Measurements from ENCODE around the gene FCSK. TPM values are rescaled to one million over a fixed set of nuclear protein-coding genes. Genes with fewer than 3 reads are reported as not detected.

The FCSK gene
- total and polyA plus RNA-seq, 10 of the 15 experiments (the other 5 are each of a cell fraction or from before 2014, with no cell fraction given), result 0.60 to 17.6 (median 7.4) TPM

DNA sequence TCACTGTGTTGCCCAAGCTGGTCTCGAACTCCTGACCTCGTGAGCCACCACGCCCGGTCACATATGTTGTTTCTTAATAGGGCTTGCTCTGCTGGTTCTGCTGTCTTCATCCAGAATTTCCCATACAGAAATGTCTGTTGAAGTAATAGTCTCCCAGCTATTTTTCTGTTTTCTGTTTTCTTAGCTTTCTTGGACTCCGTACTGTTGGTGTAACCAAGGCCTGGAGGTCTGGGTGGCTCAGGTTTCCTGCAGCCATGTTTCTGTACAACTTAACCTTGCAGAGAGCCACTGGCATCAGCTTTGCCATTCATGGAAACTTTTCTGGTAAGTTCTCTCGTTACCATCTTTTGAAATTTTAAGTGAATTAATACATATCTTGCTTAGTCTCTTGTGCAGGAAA is 72.0 kb downstream of the FCSK start:
- ChIA-PET CTCF (interaction anchor here (0.6 to 1.1 kb wide), 3 partner anchors 12 to 128 kb away, joined by 3 to 4 read pairs (median 3); no protein-coding TSS in a partner anchor), POLR2A (interaction anchor here (0.6 to 2.4 kb wide), 2 partner anchors 50 to 67 kb away, joined by 5 to 10 read pairs; no protein-coding TSS in a partner anchor), RAD21 (ENCODE audit: unreplicated experiment) (interaction anchor here (0.5 to 4.1 kb wide), 5 partner anchors 17 to 1402 kb away, joined by 3 to 25 read pairs (median 9); no protein-coding TSS in a partner anchor), SMC1A (ENCODE audit: uncharacterized antibody, unreplicated experiment) (interaction anchor here (0.6 to 4.7 kb wide), 6 partner anchors 12 to 94 kb away, joined by 3 to 22 read pairs (median 3); partner anchors contain the start of gene ST3GAL2)
- no peak for TF ChIP-seq RAD21 (IDR thresholded peaks at IDR 0.05; ENCODE audit: insufficient read depth, low read depth, low read length)
- TF ChIP-seq FOXK2 (IDR thresholded peaks at IDR 0.05), result no peak
- no peak for TF ChIP-seq WRNIP1 (IDR thresholded peaks at IDR 0.05; ENCODE audit: borderline replicate concordance, low read depth, low read length)
- TF ChIP-seq BRCA1 (IDR thresholded peaks at IDR 0.05; ENCODE audit: low read depth, low read length), result no peak
- no peak for TF ChIP-seq IKZF2 (IDR thresholded peaks at IDR 0.05)
- TF ChIP-seq HCFC1 (IDR thresholded peaks at IDR 0.05; ENCODE audit: low read length), result no peak
- TF ChIP-seq, protein P1, sequence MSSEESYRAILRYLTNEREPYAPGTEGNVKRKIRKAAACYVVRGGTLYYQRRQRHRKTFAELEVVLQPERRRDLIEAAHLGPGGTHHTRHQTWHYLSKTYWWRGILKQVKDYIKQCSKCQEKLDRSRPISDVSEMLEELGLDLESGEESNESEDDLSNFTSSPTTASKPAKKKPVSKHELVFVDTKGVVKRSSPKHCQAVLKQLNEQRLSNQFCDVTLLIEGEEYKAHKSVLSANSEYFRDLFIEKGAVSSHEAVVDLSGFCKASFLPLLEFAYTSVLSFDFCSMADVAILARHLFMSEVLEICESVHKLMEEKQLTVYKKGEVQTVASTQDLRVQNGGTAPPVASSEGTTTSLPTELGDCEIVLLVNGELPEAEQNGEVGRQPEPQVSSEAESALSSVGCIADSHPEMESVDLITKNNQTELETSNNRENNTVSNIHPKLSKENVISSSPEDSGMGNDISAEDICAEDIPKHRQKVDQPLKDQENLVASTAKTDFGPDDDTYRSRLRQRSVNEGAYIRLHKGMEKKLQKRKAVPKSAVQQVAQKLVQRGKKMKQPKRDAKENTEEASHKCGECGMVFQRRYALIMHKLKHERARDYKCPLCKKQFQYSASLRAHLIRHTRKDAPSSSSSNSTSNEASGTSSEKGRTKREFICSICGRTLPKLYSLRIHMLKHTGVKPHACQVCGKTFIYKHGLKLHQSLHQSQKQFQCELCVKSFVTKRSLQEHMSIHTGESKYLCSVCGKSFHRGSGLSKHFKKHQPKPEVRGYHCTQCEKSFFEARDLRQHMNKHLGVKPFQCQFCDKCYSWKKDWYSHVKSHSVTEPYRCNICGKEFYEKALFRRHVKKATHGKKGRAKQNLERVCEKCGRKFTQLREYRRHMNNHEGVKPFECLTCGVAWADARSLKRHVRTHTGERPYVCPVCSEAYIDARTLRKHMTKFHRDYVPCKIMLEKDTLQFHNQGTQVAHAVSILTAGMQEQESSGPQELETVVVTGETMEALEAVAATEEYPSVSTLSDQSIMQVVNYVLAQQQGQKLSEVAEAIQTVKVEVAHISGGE (CRISPR knock-in tag; IDR thresholded peaks at IDR 0.05), result no peak
- TF ChIP-seq, protein P2, sequence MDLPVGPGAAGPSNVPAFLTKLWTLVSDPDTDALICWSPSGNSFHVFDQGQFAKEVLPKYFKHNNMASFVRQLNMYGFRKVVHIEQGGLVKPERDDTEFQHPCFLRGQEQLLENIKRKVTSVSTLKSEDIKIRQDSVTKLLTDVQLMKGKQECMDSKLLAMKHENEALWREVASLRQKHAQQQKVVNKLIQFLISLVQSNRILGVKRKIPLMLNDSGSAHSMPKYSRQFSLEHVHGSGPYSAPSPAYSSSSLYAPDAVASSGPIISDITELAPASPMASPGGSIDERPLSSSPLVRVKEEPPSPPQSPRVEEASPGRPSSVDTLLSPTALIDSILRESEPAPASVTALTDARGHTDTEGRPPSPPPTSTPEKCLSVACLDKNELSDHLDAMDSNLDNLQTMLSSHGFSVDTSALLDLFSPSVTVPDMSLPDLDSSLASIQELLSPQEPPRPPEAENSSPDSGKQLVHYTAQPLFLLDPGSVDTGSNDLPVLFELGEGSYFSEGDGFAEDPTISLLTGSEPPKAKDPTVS (IDR thresholded peaks at IDR 0.05; ENCODE audit: low read depth, low read length), result no peak
- TF ChIP-seq RCOR1 (conservative IDR thresholded peaks at IDR 0.05; ENCODE audit: low read depth, low read length), result no peak
- TF ChIP-seq, protein P3, sequence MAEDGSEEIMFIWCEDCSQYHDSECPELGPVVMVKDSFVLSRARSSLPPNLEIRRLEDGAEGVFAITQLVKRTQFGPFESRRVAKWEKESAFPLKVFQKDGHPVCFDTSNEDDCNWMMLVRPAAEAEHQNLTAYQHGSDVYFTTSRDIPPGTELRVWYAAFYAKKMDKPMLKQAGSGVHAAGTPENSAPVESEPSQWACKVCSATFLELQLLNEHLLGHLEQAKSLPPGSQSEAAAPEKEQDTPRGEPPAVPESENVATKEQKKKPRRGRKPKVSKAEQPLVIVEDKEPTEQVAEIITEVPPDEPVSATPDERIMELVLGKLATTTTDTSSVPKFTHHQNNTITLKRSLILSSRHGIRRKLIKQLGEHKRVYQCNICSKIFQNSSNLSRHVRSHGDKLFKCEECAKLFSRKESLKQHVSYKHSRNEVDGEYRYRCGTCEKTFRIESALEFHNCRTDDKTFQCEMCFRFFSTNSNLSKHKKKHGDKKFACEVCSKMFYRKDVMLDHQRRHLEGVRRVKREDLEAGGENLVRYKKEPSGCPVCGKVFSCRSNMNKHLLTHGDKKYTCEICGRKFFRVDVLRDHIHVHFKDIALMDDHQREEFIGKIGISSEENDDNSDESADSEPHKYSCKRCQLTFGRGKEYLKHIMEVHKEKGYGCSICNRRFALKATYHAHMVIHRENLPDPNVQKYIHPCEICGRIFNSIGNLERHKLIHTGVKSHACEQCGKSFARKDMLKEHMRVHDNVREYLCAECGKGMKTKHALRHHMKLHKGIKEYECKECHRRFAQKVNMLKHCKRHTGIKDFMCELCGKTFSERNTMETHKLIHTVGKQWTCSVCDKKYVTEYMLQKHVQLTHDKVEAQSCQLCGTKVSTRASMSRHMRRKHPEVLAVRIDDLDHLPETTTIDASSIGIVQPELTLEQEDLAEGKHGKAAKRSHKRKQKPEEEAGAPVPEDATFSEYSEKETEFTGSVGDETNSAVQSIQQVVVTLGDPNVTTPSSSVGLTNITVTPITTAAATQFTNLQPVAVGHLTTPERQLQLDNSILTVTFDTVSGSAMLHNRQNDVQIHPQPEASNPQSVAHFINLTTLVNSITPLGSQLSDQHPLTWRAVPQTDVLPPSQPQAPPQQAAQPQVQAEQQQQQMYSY (CRISPR knock-in tag; IDR thresholded peaks at IDR 0.05), result no peak
- intact Hi-C loops (cut with micrococcal nuclease; ENCODE audit: unreplicated experiment), result no loop called here
- peak overlapping the region; percentile 15 for H3K9ac ChIP-seq (ENCODE audit: control insufficient read depth, insufficient read depth, low read length)
- peaks cover 7% of the 10 kb centered on the region for H3K4me1 ChIP-seq (ENCODE audit: control insufficient read depth, insufficient read depth, low read length)
- in situ Hi-C loops (cut with MboI), result no loop called here
- no peak overlapping the region for H3K27ac ChIP-seq (ENCODE audit: control insufficient read depth, insufficient read depth)
- peak overlapping the region; percentile 86 for H3K4me2 ChIP-seq (ENCODE audit: control insufficient read depth, insufficient read depth)
- no peaks in the 10 kb centered on the region for H3K27me3 ChIP-seq (replicated peaks in 1 of 2; ENCODE audit: control insufficient read depth in 2 of 2, insufficient read depth in 2 of 2, low read length in 1 of 2)
- FAIRE-seq (no peak), ATAC-seq (no peak), DNase-seq (ENCODE audit: low read depth, low spot score) (no peak)
- BruUV-seq (replicated peaks), result no TSS peak
- peaks cover 88% of the 10 kb centered on the region for H3K79me2 ChIP-seq (ENCODE audit: control insufficient read depth, insufficient read depth, low read length)
- H3K36me3 ChIP-seq (ENCODE audit: control insufficient read depth in 2 of 2, insufficient read depth in 2 of 2, low read length in 1 of 2), result peaks cover 13 to 27% of the 10 kb centered on the region in 2 experiments
- 78% methylated on average over 6 of the region's 6 CpGs for WGBS (ENCODE audit: insufficient coverage, insufficient replicate concordance, low lambda C conversion rate, missing lambda C conversion rate)
- peaks cover 8% of the 10 kb centered on the region; the same call in 1 of the 2 replicates for H4K20me1 ChIP-seq (ENCODE audit: control insufficient read depth, insufficient read depth)
- no peaks in the 10 kb centered on the region for H3K9me3 ChIP-seq (replicated peaks; ENCODE audit: control insufficient read depth, insufficient read depth, low read length)
- peak overlapping the region; percentile 74 for H3K4me3 ChIP-seq
- no peak overlapping the region for H2AFZ ChIP-seq (ENCODE audit: control insufficient read depth, low read depth, low read length)
